NCI-H748 (cell line): ENCODE data around the gene CHKB.

Source experiments
- DNase-seq: peaks from one replicate; lab custom pipeline; 2025; ENCODE audit not compliant: unreplicated experiment; lab: John Stamatoyannopoulos, UW

CHKB gene

DNA sequence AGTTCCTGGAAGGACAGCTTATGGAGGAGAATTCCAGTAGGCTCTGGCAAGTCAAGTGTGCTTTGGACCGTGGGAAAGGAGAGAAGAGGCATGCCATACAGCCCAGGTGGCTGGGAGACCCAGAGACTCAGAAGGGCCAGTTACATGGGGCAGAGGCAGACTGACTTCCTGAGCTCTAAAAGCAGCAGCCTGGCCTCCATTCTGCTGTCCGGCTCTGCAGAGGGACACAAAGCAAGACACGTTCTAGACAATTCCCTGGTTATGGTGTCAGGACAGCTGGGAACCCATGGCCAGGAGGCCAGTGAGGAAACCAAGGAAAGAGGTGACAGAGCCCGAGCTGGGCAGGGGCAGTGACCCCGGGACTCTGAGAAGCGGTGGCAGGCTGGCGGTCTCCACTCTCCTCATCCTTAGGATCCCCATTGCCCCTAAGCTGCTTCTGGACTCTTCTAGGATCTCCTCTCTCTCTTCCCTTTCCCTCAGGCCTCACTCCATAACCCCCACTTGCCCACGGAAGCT, 7.2 kb downstream of the CHKB start:
- no peak for DNase-seq

DNA sequence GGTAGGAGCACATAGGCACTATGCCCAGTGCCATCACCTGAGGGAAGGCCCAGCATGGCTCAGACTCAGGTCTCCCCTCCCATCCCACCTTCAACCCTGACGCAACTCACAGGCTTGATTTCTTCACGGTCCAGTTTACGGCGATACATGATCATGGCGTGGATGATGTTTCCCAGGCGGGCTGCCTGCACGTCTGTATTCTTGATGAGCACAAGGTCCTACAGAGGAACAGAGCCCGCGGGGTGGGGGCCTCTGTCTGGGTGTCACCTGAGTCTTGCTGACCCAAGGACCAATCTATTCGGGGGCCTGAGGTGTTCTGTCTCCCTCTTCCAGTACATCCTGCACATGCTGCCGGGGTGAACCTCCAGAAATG, 8.3 kb downstream of the CHKB start:
- no peak for DNase-seq

DNA sequence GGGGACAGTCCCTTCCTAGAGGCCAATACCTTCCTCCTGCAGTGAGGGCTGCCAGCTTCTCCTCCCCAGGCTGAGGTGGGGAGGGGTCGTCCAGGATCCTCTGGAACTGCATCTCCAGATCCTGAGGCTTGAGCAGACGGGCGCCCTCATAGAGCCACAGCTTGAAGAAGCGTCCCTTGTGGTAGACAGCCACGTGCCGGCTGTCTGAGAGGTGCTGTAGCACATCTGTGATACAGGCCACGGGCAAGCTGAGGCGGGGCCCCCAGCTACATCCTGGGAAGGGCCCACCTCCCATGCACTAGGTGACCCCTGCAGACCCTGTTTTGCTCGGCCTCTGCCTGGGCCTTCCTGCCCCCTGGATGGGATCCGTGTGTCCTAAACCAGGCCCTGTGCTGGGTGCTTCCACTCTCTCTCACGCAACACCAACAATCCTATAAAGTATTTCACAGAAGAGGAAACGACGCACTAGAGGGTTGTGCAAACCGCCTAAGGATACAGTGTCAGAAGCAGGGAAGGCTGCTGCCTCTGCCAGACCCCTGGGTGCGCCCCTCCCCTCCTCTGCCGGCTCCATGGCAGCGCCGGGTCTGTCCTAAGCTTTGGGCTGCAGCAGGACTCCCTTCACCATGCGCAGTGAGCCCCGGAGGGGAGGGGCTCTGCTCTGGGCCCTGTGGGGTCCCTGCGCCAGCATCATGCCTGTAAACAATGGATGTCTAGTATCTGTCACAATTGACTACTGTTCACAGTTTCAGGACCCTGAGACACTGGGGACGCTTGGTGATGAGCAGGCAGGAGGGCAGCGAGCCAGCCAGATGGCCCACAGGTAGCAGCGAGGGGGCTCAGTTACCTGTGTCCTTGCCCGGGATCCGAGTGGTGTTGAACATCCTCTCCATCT, 8.9 kb downstream of the CHKB start:
- no peak for DNase-seq

DNA sequence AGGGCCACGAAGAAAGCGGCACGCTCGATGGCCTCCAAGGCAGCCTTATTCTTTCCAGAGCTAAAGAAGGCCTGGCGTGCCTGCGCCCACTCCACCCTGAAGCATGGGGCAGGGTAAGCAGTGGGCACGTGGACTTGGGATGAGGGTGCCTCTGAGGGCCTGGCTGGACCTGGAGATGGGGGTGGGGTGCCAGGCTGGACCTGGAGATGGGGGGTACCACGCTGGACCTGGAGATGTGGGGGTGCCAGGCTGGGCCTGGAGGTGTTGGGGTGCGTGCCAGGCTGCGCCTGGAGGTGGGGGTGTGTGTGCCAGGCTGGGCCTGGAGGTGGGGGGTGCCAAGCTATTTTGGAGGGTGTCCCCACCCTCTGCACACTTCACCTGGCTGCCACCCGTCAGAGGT, 9.7 kb downstream of the CHKB start:
- no peak for DNase-seq

DNA sequence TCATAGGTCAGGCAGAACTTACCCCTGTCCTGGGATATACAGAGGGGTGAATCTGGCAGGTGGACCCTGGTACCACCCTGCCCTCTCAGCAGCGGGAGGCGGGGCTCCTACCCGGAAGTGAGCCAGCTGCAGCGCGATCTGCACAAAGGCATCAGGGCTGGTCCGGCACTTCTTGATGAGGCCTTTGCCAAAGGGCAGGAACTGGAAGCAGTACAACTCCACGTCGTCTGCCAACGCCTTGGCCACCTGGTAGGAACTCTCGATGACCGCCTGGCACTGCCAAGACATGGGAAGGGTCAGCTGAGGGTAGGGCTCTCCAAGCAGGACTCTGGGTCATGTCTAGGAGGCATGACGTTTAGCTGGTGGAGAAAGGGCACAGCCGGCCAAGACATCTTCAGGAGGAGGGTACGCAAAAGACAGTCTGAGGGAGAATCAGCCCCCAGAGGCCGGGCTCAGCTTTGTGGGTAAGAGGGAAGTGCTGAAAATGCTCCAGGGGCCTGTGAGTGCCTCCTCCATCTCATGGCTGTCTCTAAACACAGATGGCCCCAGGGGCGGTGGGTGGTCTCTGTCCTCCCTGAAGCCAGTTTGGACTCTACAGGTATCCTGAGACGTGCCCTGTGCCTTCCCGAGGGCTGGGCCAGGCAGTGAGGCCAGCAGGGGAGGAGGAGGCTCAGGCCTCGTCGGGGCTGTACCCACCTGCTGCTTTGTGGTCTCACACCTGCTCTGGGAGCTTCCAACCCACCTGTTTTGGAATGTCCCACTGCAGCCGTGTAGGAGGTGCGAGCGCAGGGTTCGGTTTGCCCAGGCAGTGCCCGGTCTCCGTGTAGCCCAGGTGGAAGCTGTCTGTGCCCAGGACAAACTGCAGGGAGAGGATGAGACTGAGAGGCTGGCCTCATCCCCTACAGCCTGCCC, 11.1 kb downstream of the CHKB start:
- no peak for DNase-seq

DNA sequence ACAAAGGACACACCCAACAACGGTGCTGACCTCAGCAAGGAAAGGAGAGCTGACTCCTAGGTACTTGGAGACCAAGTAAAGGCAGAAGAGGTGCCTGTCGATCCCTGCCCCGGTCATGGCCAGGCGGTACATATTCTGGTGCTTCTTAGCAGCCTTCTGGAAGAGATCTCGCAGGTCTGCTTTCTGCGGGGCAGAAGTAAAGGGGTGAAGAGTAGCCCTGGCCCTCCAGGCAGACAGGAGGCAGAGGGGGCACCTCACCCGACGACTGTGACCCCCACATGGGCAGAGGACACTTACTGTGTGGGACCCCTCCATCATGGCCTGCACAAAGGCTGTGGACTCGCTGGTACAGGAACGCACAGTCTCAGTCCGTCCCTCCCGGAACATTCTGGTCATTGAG, 11.8 kb downstream of the CHKB start:
- no peak for DNase-seq

DNA sequence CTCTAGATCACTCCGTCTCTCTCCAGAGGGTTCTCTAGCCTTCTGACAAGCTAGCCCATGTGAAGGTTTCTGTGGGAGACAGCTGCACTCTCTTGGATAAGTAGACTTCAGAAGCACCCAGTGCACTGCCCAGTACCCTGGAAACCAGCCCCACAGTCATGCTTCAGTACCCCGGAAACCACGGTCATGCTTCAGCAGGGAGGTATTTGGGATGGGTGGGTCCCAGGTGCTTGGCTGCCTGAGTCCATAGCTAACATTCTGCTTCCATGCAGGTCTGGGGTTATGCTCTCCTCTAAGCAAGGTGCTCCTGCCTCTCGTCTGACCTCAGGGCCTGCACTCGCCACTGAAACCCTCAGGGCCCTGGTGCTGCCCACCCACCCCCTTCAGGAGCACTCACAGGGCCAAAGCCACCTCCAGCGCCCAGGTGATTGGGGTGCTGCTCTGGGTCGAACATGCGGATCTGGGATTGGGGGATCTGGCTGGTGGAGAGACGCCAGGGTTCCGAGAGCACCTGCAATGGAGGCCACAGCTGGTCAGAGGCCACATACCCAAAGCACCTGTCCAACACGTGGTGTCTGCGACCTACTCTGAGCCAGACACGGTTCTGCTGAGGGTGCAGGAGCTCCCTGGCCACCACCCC, 12.6 kb downstream of the CHKB start:
- DNase-seq = no peak

DNA sequence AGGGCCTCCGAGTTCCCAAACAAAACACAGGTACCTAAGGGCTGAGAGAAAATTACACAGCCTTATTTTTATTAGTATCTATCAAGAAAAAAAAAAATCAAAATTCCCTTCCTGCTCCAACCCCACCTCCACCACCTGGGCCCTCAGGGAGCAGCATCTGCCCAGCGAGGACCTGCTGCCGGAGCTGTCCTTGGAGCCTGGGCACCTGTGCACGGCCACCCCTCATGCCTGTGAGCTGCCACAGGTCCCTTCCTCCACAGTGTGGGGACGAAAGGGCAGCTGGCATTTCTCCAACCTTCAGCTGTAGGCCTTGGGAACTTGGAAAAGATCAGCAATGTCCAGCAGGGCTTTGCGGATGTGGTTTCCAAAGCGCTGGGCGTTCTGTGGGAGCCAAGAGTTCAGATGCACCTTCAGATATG, 13.6 kb downstream of the CHKB start:
- DNase-seq = no peak

DNA sequence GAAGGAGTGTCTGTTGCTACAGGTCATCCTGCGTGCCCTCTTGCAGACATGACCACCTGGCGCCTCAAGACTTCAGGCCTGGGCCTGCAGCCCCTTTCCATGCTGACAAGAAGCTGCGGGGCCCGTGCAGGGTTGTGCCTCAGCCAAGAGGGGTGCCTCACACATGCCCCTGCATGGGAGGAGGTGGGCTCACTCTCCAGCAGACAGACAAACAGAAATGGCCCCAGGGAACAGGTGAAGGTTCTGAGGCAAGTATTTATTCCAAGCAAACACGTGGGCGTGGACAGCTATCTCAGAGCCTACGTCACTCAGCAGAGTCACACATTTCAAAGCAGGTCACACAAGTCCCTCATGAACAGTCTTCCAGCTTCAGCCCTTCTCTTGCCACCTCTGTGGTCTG, 14.0 kb downstream of the CHKB start:
- no peak for DNase-seq

DNA sequence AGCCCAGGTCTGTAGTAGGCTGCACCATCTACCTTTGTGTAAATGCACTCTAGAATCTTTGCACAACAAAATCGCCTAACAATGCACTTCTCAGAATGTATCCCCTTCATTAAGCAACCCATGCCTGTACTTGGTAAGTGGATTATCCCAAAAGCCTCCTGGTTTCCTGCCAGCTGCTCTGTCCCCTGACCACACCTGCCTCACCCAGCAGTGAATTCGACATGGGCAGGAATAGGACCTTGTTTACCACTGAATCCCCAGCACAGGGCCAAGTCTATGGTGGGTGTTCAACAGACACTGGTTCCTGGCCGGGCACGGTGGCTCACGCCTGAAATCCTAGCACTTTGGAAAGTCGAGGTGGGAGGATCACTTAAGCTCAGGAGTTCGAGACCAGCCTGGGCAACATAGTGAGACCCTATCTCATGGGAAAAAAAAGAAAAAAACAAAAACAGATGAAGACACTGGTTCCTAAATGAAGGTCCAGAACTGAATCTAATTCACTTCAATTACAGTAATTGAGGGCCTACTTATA, 14.9 kb downstream of the CHKB start:
- DNase-seq = no peak

DNA sequence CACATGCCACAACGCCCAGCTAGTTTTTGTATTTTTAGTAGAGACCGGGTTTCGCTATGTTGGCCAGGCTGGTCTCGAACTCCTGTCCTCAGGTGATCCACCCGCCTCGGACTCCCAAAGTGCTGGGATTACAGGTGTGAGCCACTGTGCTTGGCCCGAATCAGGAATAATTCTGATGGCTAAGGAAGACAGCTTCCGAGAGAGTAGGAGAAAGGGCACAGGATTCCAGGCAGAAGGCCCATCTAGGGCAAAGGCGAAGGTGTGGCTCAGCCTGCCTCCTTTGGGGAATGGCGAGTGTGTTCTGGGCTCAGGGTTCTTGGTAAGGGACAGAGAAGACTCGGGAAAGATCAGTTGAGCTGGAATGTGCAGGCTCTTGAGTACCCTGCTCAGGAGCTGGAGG, 18.4 kb downstream of the CHKB start:
- no peak for DNase-seq

DNA sequence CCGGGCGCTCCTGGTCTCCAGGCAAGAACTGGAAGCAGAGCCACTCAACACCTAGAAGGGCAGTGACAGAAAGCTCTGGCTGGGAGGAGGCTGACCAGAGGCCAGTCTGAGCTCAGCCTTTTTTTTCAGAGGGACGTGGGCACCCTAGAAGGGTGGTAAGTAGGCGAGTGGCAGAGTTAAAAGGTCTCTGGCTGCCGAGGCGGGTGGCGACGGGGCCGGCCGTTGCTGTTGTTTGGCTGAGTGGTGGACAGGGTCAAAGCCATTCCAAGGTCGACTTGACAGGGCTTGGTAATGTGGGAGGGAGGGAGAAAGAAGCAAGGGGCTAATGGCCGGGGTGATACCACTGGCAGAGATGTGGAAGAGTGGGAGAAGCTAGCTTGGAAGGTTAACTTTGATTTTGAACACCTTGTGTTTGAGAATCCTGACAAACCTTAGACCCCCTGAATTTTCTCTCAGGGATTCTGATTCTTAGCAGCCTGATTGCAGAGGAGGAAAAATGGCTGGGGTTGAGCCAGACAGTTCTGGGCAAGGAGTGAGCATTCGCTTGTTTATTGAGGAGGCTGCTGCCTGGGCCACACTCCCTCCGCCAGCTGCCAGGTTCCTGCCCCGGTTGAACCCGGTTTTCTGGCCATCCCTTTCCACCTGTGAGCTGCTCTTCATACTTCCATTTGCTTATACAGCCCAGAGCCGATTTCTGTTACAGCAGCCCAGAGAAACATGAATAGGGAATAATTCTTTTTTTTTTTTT, 19.1 kb downstream of the CHKB start:
- DNase-seq = no peak

DNA sequence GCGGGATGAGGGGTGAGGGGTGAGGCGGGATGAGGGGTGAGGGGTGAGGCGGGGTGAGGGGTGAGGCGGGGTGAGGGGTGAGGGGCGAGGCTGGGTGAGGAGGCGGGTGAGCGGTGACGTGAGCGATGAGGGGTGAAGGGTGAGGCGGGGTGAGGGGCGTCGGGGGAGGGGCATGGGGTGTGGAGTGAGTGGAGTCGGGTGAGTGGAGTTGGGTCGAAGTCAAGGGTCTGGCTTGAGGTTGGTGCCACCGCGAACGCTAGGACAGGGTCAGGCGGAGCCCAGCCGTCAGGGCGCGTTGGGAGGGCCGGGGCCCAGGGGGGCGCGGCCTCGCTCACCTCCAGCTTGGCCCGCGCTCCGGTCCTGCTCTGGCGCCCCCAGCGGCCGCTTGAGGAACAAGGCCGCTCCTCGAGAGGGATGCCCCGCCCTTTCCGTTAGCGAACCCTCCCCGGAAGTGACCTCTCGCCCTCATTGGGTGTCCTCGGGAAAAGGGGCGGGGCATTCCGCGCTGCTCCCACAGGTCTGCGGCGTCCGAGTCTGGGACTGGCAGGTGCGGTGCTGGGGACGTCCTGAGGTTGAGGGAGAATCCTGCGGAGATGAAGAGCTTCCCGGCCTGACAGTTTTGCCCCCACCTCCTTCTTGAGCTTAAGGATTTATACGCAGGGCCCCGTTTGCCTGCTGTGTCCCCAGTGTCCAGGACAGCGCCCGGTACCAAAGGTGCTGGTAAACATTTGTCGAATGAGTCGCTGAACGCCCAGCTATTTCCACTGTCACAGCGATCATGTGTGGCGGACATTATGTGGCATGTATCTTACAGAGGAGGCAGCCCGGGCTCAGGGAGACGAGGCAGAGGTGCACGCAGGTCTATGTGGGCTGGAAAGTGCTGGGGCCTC, 19.9 kb downstream of the CHKB start, which contains the start of gene SYCE3:
Gene SYCE3 (minus strand): TSS at position 397 of the 890 bp plus-strand sequence. CDS start 6,514 bp downstream, outside the sequence.
- peak; percentile 97 for DNase-seq

DNA sequence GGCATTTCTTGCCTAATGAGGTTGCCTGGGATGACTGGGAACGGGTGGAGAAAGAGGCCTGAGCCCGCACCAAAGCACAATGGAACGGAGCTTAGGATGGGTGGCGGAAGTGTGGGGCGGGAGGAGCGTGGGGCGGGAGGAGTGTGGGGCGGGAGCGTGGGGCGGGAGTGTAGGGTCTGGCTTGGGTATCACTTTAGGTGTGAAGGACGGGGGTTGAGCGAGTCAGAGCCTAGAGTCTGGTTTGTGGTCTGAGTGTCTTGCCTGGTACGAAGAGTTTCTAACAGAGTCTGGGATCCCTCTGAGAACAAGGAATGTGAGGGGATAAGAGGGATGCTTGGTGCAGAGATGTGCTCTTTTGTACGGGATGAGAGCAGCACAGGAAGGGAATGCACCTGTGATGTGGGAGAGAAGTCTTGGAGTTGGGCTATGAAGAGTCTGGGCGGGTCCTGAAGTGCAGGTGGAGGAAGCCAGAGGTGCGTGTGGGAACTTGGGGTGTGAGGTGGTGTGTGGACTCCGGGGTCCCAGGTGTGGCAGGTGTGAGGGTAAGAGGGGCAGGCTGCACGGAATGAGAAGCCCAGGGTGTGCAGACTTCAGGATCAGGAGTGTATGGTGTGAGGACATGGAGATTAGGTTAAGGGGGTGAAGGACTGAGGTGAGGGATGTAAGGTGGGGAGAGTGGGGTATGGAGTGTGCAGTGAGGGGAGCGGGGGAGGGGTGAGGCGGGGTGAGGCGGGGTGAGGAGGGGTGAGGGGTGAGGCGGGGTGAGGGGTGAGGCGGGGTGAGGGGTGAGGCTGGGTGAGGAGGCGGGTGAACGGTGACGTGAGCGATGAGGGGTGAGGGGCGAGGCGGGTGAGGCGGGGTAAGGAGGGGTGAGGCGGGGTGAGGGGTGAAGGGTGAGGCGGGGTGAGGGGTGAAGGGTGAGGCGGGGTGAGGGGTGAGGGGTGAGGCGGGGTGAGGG, 21.0 kb downstream of the CHKB start:
- DNase-seq = no peak

DNA sequence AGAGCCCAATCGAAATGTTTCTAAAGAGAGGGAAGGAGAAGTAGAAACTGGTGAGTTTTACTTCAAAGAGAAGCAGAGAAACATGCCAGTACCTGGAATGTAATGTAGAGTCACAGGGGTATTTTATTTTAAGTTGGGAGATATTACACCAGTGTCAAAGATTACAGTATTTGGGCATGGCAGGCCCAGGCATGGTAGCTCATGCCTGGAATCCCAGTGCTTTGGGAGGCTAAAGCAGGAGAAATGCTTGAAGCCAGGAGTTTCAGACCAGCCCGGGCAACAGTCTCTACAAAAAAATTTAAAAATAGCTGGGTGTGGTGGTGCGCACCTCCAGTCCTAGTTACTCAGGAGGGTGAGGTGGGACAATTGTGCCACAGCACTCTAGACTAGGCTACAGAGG, 22.6 kb downstream of the CHKB start:
- DNase-seq = no peak

DNA sequence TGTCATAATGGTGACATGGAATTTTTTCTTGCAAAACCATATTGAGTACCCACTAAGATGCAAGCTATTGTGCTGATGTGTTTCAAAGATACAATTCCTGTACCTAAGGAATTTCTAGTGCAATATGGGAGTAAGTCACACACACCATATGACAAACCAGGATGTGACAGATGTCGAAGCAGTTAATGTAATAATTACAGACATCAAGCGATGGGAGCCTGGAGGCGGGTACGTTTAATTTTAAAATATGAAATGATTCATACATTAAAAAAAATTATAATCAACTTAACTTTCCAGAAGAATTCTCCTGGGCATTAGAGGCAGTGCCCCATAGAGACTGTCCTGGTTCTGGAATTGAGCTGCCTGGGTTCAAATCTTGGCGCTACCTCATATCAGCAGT, 25.9 kb downstream of the CHKB start:
- no peak for DNase-seq

DNA sequence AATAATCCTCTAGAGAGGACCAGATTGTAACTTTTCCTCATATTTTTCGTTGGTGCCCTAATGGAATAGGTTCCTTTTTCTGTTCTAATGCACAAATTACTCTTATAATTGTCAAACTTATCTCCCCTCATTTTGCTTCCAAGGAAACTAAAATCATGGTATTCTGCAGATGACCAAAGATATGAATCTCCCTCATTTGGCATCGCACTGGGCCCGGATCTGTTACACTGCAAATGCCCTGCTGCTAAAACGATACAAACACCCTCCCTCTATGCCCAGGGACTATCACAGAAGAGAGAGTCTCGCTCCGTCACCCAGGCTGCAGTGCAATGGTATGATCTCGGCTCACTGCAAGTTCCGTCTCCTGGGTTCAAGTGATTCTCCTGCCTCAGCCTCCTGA, 29.3 kb downstream of the CHKB start:
- no peak for DNase-seq

DNA sequence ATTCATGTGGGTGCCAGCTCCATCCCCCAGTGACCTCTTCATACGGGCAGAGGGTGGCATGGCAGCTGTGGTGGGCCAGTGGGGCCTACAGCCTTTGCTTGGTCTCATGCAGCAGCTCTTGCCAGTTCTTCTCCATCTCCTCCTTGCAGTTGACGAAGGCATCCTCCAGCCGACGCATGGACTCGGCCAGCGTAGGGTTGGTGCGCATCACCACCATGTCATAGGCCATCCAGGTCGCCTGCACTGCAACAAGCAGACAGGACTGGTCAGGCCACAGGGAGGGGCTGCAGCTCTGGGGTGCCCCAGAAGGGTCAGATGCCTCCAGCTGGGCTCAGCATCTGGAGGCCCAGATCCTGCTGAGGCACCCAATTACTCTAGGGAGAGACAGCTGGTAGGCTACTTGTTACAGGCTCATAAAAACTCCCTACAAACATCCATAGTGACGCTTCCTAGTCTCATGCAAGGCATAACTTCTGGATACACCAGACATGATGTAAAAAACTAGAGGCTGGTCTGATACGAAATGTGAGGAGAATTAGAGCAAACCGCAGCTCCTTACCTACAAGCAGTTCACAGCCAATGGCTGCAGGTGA, 31.4 kb downstream of the CHKB start:
- no peak for DNase-seq
